ENCODE data around the gene BPGM. TPM values are rescaled to one million over a fixed set of nuclear protein-coding genes. Genes with fewer than 3 reads are reported as not detected.

The BPGM gene
- total RNA-seq, 4 donors from 2014 or later, result 11.1 to 14.0 (median 12.4) TPM

- TF ChIP-seq CTCF (IDR thresholded peaks at IDR 0.05; ENCODE audit: low read depth), result no peak
Measured at GRCh38 chr7:134684165-134684564, 37.5 kb downstream of the BPGM start.

DNA sequence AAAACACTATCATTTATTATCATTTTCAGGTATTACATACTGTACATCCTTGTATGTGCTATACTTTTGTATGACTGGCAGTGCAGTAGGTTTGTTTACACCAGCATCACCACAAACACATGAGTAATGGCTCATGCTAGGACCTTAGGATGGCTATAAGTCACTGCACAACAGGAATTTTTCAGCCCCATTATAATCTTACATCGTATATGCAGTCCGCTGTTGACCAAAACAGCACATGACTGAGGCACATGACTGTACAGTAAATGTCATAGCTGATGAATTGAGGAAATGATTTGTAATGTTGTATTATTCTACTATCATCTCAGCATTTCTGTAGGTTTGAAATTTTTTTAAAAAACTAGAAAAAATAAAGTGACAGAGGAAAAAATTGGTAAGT, 38.6 kb downstream of the BPGM start:
- no peak for TF ChIP-seq CTCF (IDR thresholded peaks at IDR 0.05; ENCODE audit: low read depth)

GRCh38 chr7:134686786-134687185, 40.1 kb downstream of the BPGM start:
- TF ChIP-seq CTCF (IDR thresholded peaks at IDR 0.05; ENCODE audit: low read depth), result no peak

DNA sequence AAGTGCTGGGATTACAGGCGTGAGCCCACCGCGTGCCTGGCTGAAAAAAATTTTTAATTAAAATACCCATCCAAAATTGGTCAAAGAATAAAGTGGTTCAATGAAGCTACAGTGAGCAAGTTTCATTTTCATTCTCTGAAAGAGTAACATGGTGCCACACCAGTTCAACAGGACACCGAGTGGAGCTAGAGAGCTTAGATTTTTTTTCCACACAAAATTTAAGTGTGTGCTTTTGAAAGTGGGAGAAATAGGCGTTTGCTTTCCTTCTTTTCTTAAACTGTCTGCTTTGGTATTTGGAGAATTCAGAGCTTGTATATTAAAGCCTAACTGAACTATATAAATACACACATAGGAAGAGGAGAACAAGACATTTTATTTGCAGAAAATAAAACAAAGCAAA, 43.4 kb downstream of the BPGM start:
- no peak for TF ChIP-seq CTCF (IDR thresholded peaks at IDR 0.05; ENCODE audit: low read depth)

DNA sequence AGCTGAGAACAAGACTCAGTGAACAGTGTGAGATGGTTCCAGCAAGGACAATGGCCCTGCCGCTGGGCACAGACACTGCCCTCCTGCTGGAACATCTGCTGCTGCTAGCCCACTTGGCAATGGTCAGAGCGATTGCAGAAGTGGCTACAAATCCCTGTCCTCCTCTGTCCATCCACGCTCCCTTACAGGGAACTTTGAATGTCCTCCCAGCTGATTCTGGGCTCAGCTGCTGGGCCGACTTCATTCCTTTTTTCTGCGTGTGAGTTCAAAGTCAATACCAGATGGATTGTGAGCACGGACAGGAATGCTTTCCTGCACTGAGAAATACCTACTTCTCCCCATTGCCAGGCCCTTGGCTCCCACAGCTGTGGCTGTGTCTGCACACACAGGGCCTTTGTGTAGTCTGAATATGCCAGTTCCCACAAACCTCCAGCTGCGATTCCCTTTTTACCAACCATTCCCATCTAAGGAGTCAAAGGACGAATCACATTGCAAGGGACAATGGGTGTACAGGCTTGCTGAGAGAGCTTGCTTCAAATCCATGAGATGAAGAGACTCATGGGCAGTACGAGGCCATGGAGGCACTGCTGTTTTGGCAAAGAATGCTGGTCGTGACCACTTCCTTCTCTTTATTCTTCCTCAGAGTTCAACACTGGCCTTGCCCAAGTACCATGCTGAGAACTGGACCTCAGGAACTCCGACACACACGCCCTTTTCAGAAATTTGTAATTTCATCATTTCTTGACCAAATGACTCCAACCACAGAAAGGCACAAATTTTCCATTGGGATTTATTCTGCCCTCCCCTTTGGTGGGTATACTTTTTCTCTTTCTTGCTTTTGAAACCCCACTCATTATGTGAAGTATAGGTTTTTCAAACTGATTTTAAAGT, 44.2 kb downstream of the BPGM start:
- no peak for TF ChIP-seq CTCF (IDR thresholded peaks at IDR 0.05; ENCODE audit: low read depth)

- no peak for TF ChIP-seq CTCF (IDR thresholded peaks at IDR 0.05; ENCODE audit: low read depth)
Measured at GRCh38 chr7:134691546-134692343, 45.1 kb downstream of the BPGM start.

GRCh38 chr7:134692344-134692705, 45.7 kb downstream of the BPGM start:
- TF ChIP-seq CTCF (IDR thresholded peaks at IDR 0.05; ENCODE audit: low read depth), result no peak

Data from subcutaneous adipose tissue (tissue), 4 donors.